ENCODE data around the gene GFRAL.

DNA sequence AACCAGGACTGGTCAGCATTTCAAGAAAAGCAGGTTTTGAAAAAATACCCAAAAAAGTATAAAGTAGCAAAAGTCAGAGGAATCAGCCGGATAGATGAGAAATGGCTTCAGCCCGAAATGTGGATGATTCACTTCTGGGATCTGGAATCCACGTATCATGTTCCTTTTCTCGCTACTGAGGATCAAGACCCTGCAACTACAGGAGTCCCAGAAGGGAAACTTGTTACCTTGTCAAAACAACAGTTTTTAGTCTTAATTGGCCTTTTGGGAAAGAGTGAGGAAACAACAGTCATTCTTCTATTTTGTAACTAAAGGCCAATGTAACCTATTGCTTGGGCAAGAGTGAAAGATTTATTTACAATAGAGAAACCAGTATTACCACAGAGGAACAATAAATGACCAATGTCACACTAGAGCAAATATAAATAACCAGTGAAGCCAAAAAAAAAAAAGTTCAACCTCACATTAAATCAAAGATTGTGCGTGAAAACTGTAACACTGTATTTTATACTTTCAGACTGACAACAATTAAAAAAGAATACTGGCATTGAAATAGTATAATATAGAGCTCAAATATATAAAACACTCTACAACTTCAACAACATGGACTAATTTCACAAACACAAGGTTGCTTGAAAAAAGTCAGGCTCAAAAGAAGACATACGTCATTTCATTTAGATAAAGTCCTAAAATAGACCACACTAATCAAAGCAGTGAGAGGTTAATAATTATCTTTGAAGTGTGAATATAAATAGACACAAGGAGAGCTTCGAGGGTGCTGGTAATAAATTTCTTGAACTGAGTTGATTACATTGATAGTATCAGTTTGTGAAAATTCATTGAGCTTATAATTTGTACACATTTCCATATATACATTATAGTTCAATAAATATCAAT is 116.2 kb downstream of the GFRAL start:
- TF ChIP-seq, protein P1, sequence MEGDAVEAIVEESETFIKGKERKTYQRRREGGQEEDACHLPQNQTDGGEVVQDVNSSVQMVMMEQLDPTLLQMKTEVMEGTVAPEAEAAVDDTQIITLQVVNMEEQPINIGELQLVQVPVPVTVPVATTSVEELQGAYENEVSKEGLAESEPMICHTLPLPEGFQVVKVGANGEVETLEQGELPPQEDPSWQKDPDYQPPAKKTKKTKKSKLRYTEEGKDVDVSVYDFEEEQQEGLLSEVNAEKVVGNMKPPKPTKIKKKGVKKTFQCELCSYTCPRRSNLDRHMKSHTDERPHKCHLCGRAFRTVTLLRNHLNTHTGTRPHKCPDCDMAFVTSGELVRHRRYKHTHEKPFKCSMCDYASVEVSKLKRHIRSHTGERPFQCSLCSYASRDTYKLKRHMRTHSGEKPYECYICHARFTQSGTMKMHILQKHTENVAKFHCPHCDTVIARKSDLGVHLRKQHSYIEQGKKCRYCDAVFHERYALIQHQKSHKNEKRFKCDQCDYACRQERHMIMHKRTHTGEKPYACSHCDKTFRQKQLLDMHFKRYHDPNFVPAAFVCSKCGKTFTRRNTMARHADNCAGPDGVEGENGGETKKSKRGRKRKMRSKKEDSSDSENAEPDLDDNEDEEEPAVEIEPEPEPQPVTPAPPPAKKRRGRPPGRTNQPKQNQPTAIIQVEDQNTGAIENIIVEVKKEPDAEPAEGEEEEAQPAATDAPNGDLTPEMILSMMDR (conservative IDR thresholded peaks at IDR 0.05; ENCODE audit: low read length), result no peak
- TF ChIP-seq EZH2phosphoT487 (IDR thresholded peaks at IDR 0.05; ENCODE audit: borderline replicate concordance, low read depth, low read length), result no peak
